ENCODE results near the gene MRPS6. TPM values are rescaled to one million over a fixed set of nuclear protein-coding genes. Genes with fewer than 3 reads are reported as not detected.

The MRPS6 gene
- total and polyA plus RNA-seq, 8 donors, result 50.5 to 92.6 (median 78.9) TPM

GRCh38 chr21:34177919-34178567, 104.7 kb downstream of the MRPS6 start:
- peaks cover 0 to 8% of the 10 kb centered on the region in 2 donors for H3K9me3 ChIP-seq
- H3K36me3 ChIP-seq, result no peaks in the 10 kb centered on the region
- H3K4me3 ChIP-seq, result no peak overlapping the region
- H3K27me3 ChIP-seq, result no peaks in the 10 kb centered on the region
- intact Hi-C loops (cut with DNase I), result no loop called here
- no peak overlapping the region for H3K27ac ChIP-seq
- DNase-seq, result no peak
- TF ChIP-seq, protein P1, sequence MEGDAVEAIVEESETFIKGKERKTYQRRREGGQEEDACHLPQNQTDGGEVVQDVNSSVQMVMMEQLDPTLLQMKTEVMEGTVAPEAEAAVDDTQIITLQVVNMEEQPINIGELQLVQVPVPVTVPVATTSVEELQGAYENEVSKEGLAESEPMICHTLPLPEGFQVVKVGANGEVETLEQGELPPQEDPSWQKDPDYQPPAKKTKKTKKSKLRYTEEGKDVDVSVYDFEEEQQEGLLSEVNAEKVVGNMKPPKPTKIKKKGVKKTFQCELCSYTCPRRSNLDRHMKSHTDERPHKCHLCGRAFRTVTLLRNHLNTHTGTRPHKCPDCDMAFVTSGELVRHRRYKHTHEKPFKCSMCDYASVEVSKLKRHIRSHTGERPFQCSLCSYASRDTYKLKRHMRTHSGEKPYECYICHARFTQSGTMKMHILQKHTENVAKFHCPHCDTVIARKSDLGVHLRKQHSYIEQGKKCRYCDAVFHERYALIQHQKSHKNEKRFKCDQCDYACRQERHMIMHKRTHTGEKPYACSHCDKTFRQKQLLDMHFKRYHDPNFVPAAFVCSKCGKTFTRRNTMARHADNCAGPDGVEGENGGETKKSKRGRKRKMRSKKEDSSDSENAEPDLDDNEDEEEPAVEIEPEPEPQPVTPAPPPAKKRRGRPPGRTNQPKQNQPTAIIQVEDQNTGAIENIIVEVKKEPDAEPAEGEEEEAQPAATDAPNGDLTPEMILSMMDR (IDR thresholded peaks at IDR 0.05), result no peak
- no peak for ATAC-seq
- no peaks in the 10 kb centered on the region for H3K4me1 ChIP-seq

GRCh38 chr21:34179204-34179935, 106.0 kb downstream of the MRPS6 start:
- no peaks in the 10 kb centered on the region for H3K36me3 ChIP-seq
- H3K9me3 ChIP-seq, result peaks cover 0 to under 1% of the 10 kb centered on the region in 2 donors
- no peak overlapping the region for H3K4me3 ChIP-seq
- intact Hi-C loops (cut with DNase I), result no loop called here
- H3K27ac ChIP-seq, result no peak overlapping the region
- no peaks in the 10 kb centered on the region for H3K27me3 ChIP-seq
- TF ChIP-seq, protein P1 (IDR thresholded peaks at IDR 0.05), result no peak
- ATAC-seq (no peak), DNase-seq (no peak)
- no peaks in the 10 kb centered on the region for H3K4me1 ChIP-seq

DNA sequence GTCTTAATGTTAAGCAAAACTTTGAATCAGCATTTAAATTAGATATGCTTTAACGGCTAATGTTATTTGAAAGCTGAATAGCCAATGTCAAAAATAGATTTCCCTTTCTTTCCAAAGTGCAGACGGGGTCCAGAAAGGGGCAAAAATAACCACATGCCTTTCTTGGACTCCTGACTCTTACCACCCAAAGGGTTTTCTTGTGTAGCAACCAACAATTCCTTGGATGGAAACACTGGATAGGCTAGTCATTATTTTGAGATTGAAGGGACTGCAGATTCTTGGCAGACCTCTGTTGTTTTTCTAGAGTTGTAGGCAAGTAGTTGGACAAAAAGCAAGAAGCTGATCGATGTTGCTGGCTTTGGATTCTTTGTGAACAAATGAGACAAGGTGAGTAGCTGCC, 107.0 kb downstream of the MRPS6 start:
- TF ChIP-seq, protein P1 (IDR thresholded peaks at IDR 0.05), result no peak
- H3K4me1 ChIP-seq, result no peaks in the 10 kb centered on the region
- H3K27me3 ChIP-seq, result no peaks in the 10 kb centered on the region
- intact Hi-C loops (cut with DNase I), result no loop called here
- H3K4me3 ChIP-seq, result no peak overlapping the region
- H3K9me3 ChIP-seq, result no peaks in the 10 kb centered on the region
- H3K27ac ChIP-seq, result no peak overlapping the region
- no peaks in the 10 kb centered on the region for H3K36me3 ChIP-seq
- DNase-seq (no peak), ATAC-seq (no peak)

DNA sequence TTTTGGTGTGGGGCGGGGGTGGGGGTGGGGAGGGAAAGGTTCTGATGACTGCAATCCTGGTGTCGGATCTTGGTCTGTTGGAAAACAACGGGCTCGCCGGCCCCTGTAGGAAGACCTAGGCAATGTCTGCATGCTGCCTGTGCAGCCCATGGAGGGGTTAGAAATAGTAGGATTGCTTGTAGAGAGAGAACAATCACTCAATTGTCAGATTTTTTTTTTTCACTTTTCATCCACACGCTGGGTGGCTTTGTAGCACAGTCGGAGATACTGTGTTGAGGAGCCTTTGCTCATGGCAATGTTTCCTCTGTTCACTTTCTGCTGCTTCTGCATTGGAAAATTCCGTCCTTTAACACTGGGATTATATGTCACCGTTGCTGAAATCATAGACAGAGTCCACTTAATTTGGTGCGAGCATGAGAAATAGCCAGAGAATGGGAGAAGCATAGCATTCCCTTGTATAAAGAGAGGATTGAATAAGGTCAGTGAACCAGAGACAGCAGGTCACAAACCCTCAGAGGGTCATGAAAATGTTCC, 107.5 kb downstream of the MRPS6 start:
- no peak overlapping the region for H3K27ac ChIP-seq
- intact Hi-C loops (cut with DNase I), result no loop called here
- H3K4me1 ChIP-seq, result no peaks in the 10 kb centered on the region
- no peaks in the 10 kb centered on the region for H3K27me3 ChIP-seq
- peak; percentile 18 for ATAC-seq
- H3K9me3 ChIP-seq, result no peaks in the 10 kb centered on the region
- no peaks in the 10 kb centered on the region for H3K36me3 ChIP-seq
- H3K4me3 ChIP-seq, result no peak overlapping the region
- TF ChIP-seq, protein P1 (IDR thresholded peaks at IDR 0.05), result no peak
- no peak for DNase-seq

GRCh38 chr21:34181431-34182039, 108.2 kb downstream of the MRPS6 start:
- TF ChIP-seq, protein P1 (IDR thresholded peaks at IDR 0.05), result no peak
- ATAC-seq (no peak), DNase-seq (no peak)
- no peaks in the 10 kb centered on the region for H3K4me1 ChIP-seq
- H3K36me3 ChIP-seq, result no peaks in the 10 kb centered on the region
- H3K9me3 ChIP-seq, result no peaks in the 10 kb centered on the region
- H3K27me3 ChIP-seq, result no peaks in the 10 kb centered on the region
- no peak overlapping the region for H3K27ac ChIP-seq
- intact Hi-C loops (cut with DNase I), result no loop called here
- H3K4me3 ChIP-seq, result no peak overlapping the region
